ENCODE data around the gene NUFIP1.

The NUFIP1 gene

DNA sequence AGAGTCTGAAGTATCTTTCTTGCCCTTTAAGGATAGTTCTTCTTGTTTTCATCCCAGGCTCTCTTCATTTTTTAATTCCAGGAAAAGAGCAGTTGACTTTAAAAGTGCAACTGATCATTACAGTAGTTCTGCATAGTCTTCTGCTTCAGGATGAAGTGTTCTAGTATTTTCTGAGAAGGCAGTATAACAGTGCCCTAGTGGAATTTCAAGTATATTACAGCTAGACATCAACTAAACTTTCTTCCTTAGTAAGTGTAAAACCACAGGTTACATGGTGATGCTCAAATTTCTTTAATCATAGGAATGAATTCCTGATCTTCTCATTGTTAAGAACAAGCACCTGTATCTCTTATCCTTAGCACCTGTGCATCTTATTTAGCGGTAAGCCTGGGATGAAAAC is 10.9 kb downstream of the NUFIP1 start:
- no peak for DNase-seq (ENCODE audit: low spot score)
- TF ChIP-seq, protein P1, sequence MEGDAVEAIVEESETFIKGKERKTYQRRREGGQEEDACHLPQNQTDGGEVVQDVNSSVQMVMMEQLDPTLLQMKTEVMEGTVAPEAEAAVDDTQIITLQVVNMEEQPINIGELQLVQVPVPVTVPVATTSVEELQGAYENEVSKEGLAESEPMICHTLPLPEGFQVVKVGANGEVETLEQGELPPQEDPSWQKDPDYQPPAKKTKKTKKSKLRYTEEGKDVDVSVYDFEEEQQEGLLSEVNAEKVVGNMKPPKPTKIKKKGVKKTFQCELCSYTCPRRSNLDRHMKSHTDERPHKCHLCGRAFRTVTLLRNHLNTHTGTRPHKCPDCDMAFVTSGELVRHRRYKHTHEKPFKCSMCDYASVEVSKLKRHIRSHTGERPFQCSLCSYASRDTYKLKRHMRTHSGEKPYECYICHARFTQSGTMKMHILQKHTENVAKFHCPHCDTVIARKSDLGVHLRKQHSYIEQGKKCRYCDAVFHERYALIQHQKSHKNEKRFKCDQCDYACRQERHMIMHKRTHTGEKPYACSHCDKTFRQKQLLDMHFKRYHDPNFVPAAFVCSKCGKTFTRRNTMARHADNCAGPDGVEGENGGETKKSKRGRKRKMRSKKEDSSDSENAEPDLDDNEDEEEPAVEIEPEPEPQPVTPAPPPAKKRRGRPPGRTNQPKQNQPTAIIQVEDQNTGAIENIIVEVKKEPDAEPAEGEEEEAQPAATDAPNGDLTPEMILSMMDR (IDR thresholded peaks at IDR 0.05): no peak
- Histone ChIP-seq H3K27ac (no peak overlapping the region), H3K4me3 (no peak overlapping the region)

DNA sequence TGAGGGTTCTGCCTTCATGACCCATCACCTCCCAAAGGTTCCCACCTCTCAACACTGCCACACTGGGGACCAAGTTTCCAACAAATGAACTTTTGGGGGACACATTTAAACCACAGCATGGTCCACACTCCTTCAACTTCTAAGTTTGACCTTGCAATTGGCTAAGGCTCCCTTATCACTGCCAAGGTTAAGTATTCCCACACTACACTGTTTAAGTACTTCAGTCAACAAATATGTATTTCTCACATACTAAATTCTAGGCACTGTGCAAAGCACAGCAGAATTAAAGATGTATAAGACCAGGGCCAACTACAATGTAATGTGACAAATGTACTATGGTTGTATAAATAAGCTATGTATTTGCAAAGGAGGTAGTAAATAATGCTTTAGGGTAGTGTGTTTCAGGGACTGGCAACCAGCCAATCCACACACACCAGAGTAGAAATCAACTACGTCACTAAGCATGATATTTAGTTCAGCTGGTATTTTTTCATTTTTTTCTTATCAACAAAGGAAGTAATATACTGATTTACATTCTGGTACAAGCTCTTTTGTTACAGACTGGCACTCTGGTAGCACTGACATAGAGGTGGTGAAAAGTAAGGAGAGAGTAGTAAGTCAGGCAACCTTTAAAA is 12.2 kb downstream of the NUFIP1 start:
- DNase-seq (ENCODE audit: low spot score): no peak
- H3K4me3 ChIP-seq: no peak overlapping the region
- H3K27ac ChIP-seq: no peak overlapping the region
- TF ChIP-seq, protein P1 (IDR thresholded peaks at IDR 0.05): no peak

DNA sequence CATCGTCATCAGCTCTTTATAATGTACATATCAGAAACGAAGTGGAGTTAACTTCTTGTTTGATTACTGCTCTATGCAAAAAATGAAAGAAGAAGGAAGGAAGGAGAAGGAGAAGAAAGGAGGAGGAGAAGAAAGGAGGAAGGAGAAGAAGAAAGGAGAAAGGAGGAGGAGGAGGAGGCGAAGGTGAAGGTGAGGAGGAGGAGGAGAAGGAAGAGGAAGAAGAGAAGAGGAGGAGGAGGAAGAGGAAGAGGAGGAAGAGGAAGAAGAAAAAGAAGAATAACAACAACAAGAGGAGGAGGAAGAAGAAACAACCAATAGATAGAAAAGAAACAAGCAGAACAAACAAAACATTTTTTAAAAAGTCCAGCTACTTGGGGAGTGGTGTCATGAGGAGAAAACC is 13.1 kb downstream of the NUFIP1 start:
- TF ChIP-seq, protein P1 (IDR thresholded peaks at IDR 0.05): no peak
- H3K27ac ChIP-seq: no peak overlapping the region

DNA sequence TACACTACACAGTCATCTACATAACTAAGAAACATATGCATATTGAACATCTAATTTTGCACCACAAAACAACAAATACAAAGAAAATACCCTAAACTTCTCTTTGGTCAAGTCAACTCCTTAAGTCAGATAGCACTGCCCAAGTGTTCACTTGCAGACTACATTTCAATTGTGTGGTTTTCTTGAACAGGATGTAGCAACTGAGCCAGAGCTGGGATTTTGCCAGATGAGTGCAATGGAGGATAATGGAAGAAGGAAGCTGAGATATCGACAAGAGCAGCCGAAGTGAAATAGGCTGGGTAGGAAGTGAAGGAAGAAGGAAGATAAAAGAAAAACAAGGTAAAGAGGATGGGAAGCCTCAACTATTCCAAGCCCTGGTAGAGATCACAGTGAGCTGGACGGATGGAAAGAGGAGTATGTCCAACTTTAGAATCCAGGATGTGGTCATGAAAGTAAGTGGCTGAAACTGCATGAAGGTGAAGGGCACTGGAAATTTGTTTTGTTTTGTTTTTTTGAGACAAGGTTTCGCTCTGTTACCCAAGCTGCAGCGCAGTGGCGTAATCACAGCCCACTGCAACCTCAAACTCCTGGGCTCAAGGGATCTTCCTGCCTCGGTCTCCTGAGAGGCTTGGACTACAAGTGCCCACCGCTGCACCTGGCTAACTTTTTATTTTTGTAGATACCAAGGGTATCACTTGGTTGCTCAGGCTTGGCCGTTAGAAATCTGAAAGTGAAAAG is 15.0 kb downstream of the NUFIP1 start:
- Histone ChIP-seq H3K4me3 (no peak overlapping the region), H3K27ac (no peak overlapping the region)
- DNase-seq (ENCODE audit: low spot score): no peak

More for the DNA sequence above, 13.1 kb downstream of the NUFIP1 start:
- no peak for DNase-seq (ENCODE audit: low spot score)
- no peak overlapping the region for H3K4me3 ChIP-seq

DNA sequence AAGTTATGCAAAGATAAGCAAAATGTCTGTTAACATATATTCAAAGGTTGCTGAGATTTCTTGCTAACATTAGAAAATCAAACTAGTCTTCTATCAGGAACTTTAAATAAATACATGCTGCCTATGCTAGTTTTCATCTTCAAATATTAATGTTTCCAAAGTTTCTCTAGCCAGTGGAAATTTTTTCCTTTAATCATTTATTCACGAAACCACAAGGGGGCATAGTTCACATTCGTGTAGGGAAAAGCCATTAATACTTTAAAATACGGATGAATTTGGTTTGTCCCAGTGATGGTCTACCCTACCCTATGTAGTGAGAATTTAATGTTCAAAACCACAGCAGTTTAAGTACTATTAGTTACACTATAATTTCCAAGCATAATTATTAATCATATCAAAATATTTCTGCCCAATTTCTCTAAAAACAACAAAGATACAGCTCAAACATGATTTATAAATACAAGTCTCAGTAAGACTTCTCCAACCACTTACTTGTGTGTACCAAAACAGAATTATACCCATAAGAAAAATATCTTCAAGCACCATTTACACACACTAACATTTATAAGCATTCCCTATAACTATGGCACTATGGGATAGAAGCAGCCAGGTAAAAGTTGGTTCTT is 16.2 kb downstream of the NUFIP1 start:
- TF ChIP-seq, protein P1 (IDR thresholded peaks at IDR 0.05): peak; percentile 21
- no peak for DNase-seq (ENCODE audit: low spot score)
- H3K27ac ChIP-seq: peak overlapping the region in 1 of 2 donors; percentile 13
- H3K4me3 ChIP-seq: no peak overlapping the region

More for the DNA sequence above, 15.0 kb downstream of the NUFIP1 start:
- TF ChIP-seq, protein P1 (IDR thresholded peaks at IDR 0.05): no peak

DNA sequence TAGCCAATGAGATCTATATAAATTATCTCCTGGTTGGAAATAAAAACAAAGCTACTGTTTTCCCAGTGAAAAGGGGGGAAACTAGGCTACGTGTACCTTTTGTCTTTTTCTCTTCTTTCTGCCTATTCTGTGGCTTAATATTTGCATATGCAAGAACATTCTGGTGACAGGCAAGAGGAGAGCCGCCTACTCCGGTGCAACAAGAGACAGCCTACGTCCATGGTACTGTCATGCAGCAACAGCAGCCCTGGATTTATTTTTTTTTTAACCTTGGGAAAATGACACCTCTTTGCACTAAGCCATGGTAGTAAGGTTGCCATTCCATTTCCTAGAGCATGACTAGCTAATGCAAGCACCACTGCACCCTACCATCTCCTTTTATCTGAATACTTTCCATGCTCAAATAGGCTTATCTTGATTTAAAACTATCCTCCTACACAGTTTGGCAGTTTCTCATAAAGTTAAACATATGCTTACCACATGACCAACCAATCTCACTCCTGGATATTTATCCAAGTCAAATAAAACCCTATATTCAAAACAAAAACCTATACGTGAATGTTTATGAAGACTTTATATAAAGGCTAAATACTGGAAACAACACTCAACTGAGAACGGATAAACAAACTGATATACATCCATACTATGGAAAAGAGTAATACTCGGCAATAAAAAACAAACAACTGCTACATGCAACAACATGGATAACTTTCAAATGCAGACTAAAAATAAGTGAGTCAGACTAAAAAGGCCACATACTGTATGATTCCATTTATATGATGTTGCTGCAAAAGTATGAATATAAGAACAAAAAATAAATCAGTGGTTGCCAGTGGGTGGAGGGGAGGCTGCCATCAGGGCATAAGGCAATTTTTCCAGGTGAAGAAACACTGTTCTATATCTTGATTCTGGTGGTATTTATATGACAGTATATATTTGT is 17.3 kb downstream of the NUFIP1 start:
- TF ChIP-seq, protein P1 (IDR thresholded peaks at IDR 0.05): no peak
- Histone ChIP-seq H3K4me3 (no peak overlapping the region), H3K27ac (peak overlapping the region in 1 of 2 donors; percentile 13)
- DNase-seq (ENCODE audit: low spot score): no peak
